Measurements from ENCODE around the gene PBX3.

DNA sequence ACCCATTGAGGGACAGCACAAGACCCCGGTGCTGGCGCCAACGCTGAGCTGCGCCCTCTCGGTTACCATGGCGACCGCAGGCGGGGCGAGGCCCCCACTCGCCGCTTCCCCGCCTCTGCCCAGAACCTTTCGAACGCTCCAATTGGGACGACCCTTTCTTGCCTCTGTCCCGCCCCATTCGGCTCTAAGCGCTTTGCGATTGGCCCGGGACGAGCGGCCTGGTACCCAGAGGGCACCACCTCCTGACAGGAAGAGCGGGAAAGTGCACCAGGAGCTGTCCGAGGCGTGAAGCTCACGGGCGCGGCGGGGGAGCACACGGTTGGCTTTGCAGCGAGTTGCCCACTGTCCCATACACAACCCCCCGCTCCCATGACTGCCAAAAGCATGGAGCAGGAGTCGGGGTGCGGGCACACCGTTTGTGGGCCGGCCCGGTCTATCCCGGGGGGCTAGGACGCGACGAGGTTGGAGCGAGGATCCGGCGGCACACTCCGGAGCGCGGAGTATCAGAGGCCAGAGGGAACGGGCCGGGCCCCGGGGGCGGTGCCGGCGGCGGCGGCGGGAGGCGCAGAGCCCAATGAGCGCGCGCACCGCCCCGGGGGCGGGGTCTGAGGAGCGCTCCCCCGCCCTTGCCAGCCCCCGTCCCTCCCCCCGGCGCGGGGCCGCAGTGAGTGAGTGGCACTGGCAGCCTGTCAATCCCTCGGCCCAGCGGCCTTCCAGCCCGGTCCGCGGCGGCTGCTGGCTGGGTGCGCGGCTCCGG is 978 bp upstream of the PBX3 start:
- TF ChIP-seq SUZ12 (IDR thresholded peaks at IDR 0.05; ENCODE audit: extremely low read depth, insufficient read depth, insufficient read length) = no peak
- TF ChIP-seq ZNF274 (IDR thresholded peaks at IDR 0.05; ENCODE audit: low read depth, low read length) = no peak
- no peak for TF ChIP-seq YY1 (IDR thresholded peaks at IDR 0.05; ENCODE audit: insufficient read depth, insufficient read length)

Measured in NT2/D1 (cell line).